GM21786 (cell line): ENCODE results near the gene GOLGA8B.
"Not testable (repeated sequence)": the region's sequence is repeated elsewhere in the genome, so short reads cannot be mapped to it uniquely, and the experiment has no call there.

ENCODE experiments used
- ATAC-seq: cut with Tn5 transposase; IDR thresholded peaks from one replicate; pipeline ENCODE4 v1.9.1; 2021; ENCODE audit not compliant: unreplicated experiment

The GOLGA8B gene, protein sequence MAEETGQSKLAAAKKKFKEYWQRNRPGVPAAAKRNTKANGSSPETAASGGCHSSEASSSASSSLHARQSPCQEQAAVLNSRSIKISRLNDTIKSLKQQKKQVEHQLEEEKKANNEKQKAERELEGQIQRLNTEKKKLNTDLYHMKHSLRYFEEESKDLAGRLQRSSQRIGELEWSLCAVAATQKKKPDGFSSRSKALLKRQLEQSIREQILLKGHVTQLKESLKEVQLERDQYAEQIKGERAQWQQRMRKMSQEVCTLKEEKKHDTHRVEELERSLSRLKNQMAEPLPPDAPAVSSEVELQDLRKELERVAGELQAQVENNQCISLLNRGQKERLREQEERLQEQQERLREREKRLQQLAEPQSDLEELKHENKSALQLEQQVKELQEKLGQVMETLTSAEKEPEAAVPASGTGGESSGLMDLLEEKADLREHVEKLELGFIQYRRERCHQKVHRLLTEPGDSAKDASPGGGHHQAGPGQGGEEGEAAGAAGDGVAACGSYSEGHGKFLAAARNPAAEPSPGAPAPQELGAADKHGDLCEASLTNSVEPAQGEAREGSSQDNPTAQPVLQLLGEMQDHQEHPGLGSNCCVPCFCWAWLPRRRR

DNA sequence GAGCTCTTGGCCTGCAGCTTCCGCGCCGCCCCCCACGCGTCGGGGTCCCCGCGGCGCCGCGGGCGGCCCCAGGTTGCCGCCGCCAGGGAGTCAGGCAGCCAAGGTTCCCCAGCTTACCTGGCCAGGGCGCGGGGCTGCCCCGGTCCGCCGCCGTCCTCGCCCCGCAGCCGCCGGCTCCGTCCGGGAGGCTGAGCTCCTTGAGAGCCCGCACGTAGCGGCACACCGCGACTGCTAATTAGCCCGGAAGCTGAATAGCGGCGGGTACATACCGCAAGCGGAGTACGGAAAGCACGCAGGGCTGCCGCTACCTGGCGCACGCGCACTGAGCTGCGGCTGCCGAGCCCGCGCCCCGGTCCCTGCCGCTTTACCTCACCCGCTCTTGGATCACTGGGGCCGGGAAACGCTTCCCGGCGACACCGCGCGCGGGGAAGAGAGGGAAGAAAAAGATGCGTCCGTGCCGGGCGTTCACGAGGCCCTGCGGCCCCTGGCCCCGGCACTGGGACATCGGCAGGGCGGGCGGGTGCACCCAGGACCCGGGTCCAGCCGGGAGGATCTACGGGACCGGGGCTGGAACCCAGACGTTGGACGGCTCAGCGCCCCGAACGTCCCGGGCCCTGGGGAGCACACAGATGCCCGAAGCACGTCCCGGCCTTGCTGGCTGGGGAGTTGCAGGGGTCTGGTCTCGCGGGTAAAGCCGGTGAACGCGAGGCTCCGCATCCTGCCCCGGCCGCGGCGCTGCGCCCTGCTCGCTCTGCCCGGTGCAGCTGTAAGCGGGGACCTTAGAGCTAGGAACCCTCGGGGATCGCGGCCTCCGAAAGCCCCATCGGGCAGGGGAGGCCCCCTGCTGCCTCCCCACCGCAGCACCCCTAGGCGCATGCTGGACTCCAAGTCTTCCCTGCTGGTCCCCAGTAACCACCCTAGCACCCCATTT, at the start of gene GOLGA8B:
TSS of gene GOLGA8B (minus strand) at position 253 of the 931 bp plus-strand sequence. CDS start 47,739 bp downstream, outside the sequence.
- ATAC-seq, result peak; percentile 55

DNA sequence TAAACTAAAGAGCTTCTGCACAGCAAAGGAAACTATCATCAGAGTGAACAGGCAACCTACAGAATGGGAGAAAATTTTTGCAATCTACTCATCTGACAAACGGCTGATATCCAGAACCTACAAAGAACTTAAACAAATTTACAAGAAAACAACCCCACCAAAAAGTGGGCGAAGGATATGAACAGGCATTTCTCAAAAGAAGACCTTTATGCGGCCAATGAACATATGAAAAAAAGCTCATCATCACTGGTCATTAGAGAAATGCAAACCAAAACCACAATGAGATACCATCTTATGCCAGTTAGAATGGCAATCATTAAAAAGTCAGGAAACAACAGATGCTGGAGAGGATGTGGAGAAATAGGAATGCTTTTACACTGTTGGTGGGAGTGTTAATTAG, 49.7 kb upstream of the GOLGA8B start:
- not testable (repeated sequence) for ATAC-seq

DNA sequence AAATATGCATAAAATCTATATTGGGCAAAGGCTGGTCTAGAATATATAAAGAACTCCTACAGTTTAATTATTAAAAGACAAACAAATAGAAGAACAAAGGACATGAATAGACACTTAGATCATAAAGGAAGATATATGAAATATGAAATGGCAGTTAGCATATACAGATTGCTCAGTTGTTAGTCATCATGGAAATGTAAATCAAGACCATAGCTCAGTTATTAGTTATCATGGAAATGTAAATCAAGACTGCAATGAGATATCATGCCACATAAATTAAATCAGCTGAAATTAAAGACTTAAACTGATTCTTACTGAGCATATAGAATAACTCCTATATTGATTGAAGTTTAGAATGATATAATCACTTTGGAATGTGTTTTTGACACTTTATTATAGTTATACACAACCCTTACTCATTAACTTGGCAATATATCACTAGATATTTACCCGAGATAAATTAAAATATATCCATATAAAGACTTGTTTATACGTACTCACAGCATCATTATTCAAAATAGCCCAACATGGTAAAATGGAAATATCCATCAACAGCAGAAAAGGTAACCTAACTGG, 45.2 kb upstream of the GOLGA8B start:
- no peak for ATAC-seq

DNA sequence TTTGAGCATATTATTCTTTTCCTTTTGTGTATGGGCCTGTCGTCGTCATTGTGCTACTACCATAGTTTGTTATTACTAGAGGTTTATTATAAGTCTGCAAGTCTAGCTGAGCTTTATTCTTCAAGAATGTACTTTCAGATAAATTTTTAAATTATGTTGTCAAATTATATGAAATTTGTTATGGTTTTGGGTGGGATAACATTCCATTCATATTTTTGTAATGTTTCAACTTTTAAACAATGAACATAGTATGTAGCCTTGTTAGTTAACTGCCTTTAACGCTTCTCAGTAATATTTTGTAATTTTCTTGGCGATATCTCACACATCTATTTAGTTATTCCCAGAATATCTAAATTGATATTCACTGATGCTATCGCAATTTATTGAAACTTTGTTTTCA, 41.6 kb upstream of the GOLGA8B start:
- ATAC-seq, result no peak

DNA sequence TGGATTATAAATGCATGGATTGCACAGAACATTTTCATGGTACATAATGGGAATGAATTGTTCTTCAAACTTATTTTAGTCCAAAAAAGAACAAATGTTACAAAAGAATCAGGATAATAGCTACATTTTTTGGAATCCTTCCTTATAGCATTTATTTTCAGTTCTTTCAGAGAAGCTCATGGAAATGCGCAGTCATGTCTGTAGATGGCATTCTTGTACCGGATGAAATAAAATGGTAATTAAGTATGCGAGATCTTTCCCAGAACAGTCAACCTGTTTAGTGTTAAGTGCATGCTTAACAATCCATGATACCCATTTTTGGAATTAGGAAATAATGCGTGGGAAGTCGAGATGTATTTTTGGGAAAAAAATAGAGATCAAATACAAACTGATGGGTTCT, 38.2 kb upstream of the GOLGA8B start:
- no peak for ATAC-seq

DNA sequence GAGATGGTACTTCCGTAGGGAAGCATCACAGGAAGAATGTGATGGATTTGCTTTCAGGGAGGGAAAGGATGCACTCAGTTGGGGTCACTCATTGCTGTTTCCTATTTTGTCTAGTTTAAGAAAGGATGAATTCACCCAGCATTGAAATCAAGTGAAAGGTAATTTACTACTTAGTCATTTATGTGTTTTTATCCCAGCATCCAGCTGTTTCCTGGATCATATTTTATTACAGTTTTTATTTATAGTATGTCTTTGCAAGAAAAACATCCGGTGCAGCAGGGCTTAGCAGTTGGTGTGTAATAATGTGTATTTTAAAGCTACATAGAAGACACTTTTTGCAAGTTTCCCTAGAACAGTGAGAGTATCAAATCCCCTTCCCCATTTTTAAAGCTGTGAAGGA, 37.4 kb upstream of the GOLGA8B start:
- no peak for ATAC-seq

DNA sequence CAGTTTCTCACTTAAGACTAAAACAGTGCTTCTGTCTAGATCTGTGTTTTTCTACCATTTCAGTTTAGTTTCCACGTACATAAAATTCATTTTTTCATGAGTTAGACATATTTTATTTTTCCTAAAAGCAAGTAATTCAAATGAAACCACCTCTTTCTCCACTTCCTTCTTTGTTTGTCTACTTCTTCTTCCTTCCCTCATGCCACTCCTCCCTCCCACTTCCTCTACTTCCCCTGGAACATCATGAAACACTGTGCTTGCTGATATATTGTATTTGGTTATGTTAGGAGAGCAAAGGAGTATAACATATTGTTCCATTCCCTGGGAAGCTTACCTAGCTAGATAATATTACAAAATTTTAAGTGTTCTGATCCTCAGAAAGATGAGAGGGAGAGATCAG, 36.7 kb upstream of the GOLGA8B start:
- no peak for ATAC-seq

DNA sequence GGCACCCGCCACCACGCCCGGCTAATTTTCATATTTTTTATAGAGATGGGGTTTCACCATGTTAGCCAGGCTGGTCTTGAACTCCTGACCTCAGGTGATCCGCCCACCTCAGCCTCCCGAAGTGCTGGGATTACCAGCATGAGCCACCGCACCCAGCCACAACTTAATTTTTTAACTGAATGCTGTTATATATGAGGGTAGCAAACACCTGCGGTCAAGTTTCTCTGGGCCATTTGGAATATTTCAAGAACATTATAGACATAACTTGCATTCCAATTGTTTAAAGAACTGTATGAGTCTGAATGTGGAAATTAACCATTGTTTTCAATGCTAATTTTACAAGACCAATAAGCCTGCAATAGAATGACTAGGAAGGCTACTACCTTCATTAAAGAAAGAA, 35.7 kb upstream of the GOLGA8B start:
- ATAC-seq, result no peak

DNA sequence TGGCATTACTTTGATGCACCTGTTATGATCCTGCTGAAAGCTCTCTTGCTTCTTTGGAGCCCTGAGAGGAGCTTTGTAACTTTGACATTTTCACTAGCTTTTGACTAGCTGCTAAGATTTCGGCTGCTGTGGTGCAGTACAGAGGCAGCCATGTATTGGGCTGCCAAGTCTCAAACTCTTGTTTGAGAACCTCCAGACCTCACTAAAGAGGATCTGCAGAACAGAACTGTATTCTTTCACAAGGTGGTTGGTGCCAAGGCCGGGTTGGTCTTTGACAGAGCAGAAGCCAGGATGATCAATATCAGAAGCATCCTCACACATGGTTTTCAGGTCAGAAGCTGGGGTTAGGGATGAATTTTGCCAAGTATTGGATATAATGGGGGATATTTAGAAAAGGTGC, 34.6 kb upstream of the GOLGA8B start:
- no peak for ATAC-seq

DNA sequence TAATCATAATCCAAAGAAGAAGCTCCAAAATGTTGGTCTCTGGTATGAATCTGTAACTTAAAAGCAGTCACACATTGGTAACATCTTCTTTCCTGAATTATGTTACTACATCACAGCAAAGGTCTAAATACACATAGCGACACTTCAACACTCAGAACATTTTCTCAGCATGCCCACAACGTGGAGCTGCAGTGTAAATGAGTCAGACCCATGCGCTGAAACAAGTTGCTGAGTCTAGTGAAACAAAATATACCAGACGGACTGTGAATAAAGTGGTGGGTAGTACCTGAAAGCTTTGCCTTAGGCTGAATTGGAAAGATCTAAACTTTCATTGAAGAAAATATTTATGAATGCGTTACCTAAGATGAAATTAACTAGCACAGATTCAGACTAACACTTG, 33.2 kb upstream of the GOLGA8B start:
- no peak for ATAC-seq

DNA sequence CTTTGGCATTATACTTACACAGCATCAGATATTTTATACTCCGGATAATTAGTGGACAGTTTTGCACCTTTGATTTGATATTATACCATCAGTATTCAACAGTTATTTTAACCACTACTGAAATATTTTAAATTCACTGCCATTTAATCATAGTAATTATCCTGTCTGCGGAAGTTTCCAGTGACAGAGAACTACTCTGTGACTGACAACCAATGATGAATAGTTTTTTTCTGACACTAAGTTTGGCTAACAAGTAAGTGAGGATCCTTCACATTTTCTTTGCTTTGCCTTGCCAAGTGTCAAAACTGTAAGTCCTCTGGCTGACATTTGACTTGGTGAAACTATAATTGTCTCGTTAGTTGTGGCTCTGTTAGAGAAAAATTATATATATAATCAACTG, 30.5 kb upstream of the GOLGA8B start:
- ATAC-seq, result no peak

DNA sequence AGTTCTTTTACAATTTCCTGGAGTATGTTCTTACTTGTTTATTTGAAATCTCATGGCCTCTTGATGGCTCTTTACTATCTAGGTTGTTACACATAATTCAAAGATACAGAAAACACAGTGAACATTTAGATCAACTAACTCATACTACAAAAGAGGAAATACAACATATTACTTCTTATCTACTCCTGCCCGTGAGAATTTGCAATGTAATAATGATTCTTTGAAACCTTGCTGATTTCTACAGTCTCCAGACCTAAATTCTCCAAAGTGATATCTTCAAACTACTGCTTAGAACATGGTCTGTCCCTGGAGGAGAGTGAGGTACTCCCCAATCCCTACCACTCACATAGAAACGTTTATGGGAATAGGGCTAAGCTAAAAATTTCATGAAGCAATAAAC, 29.9 kb upstream of the GOLGA8B start:
- no peak for ATAC-seq

DNA sequence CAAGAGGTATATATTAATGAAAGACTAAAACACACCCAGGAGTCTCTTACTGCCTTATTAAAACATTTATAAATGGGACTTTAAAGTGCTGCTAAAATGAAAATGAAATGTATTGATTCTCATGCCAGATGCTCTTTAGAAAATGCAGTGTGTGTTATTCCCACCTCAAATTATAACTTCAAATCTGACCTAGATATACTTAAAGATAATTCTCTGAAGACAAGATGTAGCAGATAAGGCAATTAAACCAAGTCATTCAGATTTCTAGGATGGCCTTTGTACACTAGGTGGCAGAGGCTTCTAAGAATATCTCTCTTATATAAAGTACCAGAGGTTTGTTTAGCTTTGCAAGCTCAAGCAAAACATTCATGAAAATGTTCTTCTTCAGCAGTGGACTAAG, 26.9 kb upstream of the GOLGA8B start:
- no peak for ATAC-seq

DNA sequence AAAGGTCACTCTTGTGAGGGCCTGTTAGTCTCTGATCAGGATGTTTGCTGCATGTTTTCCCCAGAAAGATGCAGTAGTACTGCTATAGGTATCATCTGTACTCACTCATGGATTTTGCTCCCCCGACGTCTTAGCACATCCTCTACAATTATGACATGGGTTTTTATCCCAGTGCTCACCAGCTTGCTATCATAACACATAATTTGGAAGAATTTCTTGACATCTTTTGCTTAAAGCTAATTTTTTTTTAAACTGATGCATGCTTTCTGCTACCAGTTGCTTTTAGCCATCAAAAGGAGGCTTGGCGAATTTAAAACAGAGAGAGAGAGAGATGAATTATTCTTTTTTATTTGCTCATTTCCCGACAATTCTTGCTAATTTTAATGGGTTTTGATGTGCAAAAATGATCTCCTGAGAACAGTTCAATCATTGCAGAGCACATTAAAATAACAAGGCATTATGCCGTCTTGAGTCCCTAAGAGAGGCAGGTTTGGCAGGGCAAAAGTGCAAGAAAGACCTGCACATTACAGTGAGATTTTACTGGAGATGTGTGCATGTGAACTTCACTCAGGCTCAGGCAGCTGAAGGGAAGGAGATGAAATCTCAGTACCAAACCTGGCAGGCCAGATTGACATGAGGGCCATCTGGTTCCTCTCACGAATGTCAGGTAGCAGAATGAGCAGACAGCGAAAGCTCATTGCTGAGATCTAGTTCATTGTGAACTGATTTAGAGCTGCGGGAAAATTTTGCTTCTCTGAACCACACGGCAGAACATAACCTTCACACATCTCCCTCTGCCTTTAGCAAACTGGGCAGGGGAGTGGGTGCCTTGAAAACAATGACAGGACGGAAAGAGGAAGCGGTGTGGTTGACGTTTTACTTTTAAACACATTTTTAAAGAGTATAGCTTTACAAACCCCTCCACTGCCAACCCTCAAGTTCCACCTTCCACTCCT, 25.9 kb upstream of the GOLGA8B start:
- no peak for ATAC-seq

DNA sequence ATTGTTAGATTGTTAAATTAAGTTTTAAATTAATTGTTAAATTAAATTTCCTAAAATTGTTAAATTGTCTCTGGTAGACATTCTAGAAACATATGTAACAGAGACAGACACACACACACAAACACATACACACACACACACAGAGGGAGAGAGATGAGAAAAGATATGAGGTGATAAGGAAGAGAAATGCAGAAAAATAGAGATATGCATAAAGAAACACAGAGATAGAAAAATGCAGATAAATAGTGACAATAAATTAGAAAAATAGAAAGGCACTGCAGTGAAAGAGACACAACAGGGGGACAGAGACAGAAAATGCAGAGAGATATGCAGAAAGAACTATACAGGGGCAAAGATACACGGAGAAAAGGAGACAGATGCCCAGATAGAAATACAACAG, 25.1 kb upstream of the GOLGA8B start:
- ATAC-seq, result no peak

DNA sequence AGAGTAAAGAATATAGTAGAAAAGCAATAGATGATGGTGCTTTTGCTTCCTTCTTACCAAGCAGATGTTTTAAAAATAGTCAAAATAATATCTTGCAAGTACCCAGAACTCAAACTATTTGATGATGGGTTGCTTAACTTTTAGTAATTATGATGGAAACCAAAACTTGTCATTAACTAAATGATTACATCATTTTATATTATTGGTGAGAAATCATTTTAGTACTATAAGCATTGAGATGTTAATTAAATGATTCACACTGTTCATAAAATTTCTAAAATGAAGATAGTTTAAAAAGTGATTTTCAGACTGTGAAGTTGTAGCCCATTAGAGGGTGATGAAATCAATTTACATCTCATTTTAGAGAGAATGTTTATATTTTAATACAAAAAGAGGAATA, 24.4 kb upstream of the GOLGA8B start:
- no peak for ATAC-seq

DNA sequence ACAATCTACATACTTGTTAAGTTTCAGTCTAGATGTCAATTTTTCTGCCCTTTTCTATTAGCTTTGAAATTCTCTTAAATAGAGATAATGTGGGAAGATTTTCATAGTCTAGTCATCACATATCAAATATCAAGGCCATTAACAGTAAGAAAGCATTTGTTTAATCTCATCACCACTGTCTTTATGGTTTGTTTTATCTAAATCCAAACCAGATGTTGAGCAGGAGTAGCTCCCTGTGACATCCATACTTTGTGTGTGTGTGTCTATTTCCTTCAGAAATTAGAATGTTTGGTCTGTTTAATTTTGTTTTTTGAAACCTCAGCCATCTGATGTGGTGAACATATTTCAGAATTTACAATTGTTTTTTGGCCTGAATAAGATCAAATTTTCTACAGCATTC, 23.1 kb upstream of the GOLGA8B start:
- ATAC-seq, result no peak

DNA sequence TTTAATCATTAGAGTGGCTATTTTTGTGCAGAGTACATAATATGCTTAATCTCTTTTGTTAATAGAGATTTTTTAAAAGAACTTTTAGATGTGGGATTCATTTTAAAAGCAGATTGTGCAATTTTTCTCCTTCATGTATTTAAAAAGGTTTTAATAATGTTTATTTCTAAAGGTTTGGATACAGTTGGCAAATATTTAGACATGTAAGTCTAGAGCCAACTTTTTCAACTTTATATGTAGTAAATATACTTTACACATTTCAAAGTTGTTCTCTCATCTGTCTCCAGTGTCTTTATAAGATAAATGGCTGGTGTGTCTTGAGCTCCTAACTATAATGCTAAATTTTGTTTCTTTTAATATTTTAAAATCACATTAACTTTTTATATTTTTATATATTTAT, 22.7 kb upstream of the GOLGA8B start:
- no peak for ATAC-seq

DNA sequence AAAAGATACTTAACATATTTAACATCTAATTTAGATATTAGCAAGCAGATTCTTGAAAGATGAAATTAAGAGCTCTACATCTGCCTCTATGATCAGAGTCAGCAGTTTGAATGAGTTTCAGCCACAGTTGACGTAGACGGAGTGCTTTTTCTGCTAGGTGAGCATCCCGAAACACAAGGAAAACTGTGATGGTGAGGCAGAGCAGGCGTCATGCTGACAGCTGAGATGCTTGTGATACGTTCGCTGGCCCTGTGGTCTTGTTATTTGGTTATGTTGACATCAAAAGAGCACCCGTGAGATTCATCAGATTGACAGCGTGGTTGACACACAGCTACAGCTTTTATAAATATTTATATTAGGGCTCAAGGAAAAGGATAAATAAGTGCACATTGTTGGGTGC, 19.6 kb upstream of the GOLGA8B start:
- ATAC-seq, result no peak

DNA sequence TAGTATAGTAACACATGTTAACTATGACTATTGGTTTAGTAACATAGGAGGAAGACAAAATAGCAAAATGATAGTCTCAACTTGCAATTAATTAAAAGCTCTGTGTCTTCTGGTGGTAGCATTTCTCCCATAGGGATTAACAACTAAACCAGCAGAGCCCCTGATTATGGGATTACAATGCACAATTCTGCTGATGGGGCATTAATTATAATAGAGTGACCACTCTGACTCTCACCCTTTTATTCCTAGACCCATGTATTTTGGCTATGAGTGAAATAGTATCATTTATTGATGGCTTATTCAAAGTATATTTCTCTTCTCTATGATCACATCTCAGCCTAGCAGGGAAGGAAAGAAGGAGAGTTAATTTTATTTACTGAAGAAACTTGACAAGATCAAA, 17.5 kb upstream of the GOLGA8B start:
- no peak for ATAC-seq
